Endothelial cell of umbilical vein (primary cell): ENCODE results near the gene KCTD17.

Experiments
- CTCF ChIP-seq, 2 donors: IDR thresholded peaks; 1 replicate in 1 of 2; 2 replicates in 1 of 2; pipeline ENCODE4 v1.5.1; 2011; ENCODE audit warnings: low read length in 2 of 2, mild to moderate bottlenecking in 2 of 2, moderate library complexity in 2 of 2, control low read depth in 1 of 2, inconsistent platforms in 1 of 2, low read depth in 1 of 2; ENCODE audit not compliant: insufficient read depth in 1 of 2; ENCODE audit errors: extremely low read depth in 1 of 2
- POLR2AphosphoS5 ChIP-seq: IDR thresholded peaks from 2 replicates; pipeline ENCODE4 v1.6.1; 2012; ENCODE audit warnings: low read depth, mild to moderate bottlenecking, control low read depth, low read length, moderate library complexity; ENCODE audit not compliant: insufficient read depth

GRCh38 chr22:37103656-37104452 is 52.3 kb downstream of the KCTD17 start:
- TF ChIP-seq POLR2AphosphoS5 (no peak), CTCF (IDR thresholded peaks at IDR 0.05; ENCODE audit: extremely low read depth in 1 of 2, insufficient read depth in 1 of 2, low read depth in 1 of 2, low read length in 2 of 2) (no peak)
